HG03066 (cell line): ENCODE data around the gene OR2T12.
"Not testable (repeated sequence)": the region's sequence is repeated elsewhere in the genome, so short reads cannot be mapped to it uniquely, and the experiment has no call there.

Experiments used
- ATAC-seq: cut with Tn5 transposase; IDR thresholded peaks from one replicate; pipeline ENCODE4 v1.9.1; 2021; ENCODE audit warnings: low read depth; ENCODE audit not compliant: unreplicated experiment

The OR2T12 gene

GRCh38 chr1:248303324-248303723 lies at the start of gene OR2T12:
TSS of gene OR2T12 (minus strand) at chr1:248303424. CDS start at chr1:248295578, 7,846 bp downstream.
- ATAC-seq: no peak

GRCh38 chr1:248348475-248348874 lies 45.3 kb upstream of the OR2T12 start, which contains the start of gene OR14C36:
TSS of gene OR14C36 (plus strand) at chr1:248348775. CDS start at chr1:248348775, 0 bp downstream.
- ATAC-seq: no peak

GRCh38 chr1:248343451-248343850 lies 40.2 kb upstream of the OR2T12 start:
- no peak for ATAC-seq

- no peak for ATAC-seq
Observed at GRCh38 chr1:248324468-248324867, 21.2 kb upstream of the OR2T12 start, which contains the start of gene OR2M7. TSS of gene OR2M7 (minus strand) at chr1:248324568. CDS start at chr1:248324568, 0 bp downstream.

- no peak for ATAC-seq
Observed at GRCh38 chr1:248316796-248317195, 13.6 kb upstream of the OR2T12 start.

- ATAC-seq: not testable (repeated sequence)
Observed at GRCh38 chr1:248306740-248307139, 3.5 kb upstream of the OR2T12 start.

GRCh38 chr1:248306103-248306502 lies 2.9 kb upstream of the OR2T12 start:
- ATAC-seq: no peak

GRCh38 chr1:248305672-248306071 lies 2.4 kb upstream of the OR2T12 start:
- ATAC-seq: not testable (repeated sequence)

- ATAC-seq: no peak
Observed at GRCh38 chr1:248288391-248288790, 14.8 kb downstream of the OR2T12 start.

GRCh38 chr1:248277876-248278275 lies 25.3 kb downstream of the OR2T12 start, which contains the start of gene OR2T33:
TSS of gene OR2T33 (minus strand) at chr1:248277976. CDS start at chr1:248273814, 4,162 bp downstream.
- no peak for ATAC-seq

- not testable (repeated sequence) for ATAC-seq
Observed at GRCh38 chr1:248273225-248273624, 30.0 kb downstream of the OR2T12 start.

GRCh38 chr1:248268178-248268577 lies 35.0 kb downstream of the OR2T12 start:
- no peak for ATAC-seq

- ATAC-seq: not testable (repeated sequence)
Observed at GRCh38 chr1:248259309-248259708, 43.9 kb downstream of the OR2T12 start.

GRCh38 chr1:248243204-248243603 lies 60.0 kb downstream of the OR2T12 start:
- peak; percentile 88 for ATAC-seq
